IMR-90 (cell line): ENCODE data around the gene PLXNA3.

Experiments used
- BHLHE40 ChIP-seq: fragments of 150-350 bp; IDR thresholded peaks from 2 replicates; pipeline ENCODE4 v1.6.1; 2016; ENCODE audit warnings: mild to moderate bottlenecking, low read depth, low read length
- CHD1 ChIP-seq: IDR thresholded peaks from 2 replicates; pipeline ENCODE4 v1.6.1; 2012; ENCODE audit warnings: low read depth, low read length, improper control_type of control experiment
- CTCF ChIP-seq: conservative IDR thresholded peaks from 2 replicates; pipeline ENCODE4 v1.5.1; 2012; ENCODE audit warnings: mild to moderate bottlenecking, low read depth, low read length, improper control_type of control experiment
- ELK1 ChIP-seq: fragments of 150-350 bp; IDR thresholded peaks from 2 replicates; pipeline ENCODE4 v1.6.1; 2016; ENCODE audit warnings: low read depth, mild to moderate bottlenecking, low read length, moderate library complexity, borderline replicate concordance
- FOS ChIP-seq: fragments of 150-350 bp; IDR thresholded peaks from 2 replicates; pipeline ENCODE4 v1.6.1; 2016; ENCODE audit warnings: low read depth, low read length
- MAFK ChIP-seq: IDR thresholded peaks from 2 replicates; pipeline ENCODE4 v1.6.1; 2012; ENCODE audit warnings: low read depth, low read length, improper control_type of control experiment
- MAZ ChIP-seq: IDR thresholded peaks from 2 replicates; pipeline ENCODE4 v1.6.1; 2012; ENCODE audit warnings: low read depth, mild to moderate bottlenecking, low read length, improper control_type of control experiment, moderate library complexity, borderline replicate concordance
- MXI1 ChIP-seq: IDR thresholded peaks from 2 replicates; pipeline ENCODE4 v1.6.1; 2012; ENCODE audit warnings: low read depth, mild to moderate bottlenecking, low read length, moderate library complexity, borderline replicate concordance
- POLR2A ChIP-seq: IDR thresholded peaks from 2 replicates; pipeline ENCODE4 v1.6.1; 2012; ENCODE audit warnings: mild to moderate bottlenecking, low read depth, low read length
- RAD21 ChIP-seq: IDR thresholded peaks from 2 replicates; pipeline ENCODE4 v1.6.1; 2012; ENCODE audit warnings: low read length, improper control_type of control experiment
- RCOR1 ChIP-seq: IDR thresholded peaks from 2 replicates; pipeline ENCODE4 v1.6.1; 2012; ENCODE audit warnings: mild to moderate bottlenecking, low read length, improper control_type of control experiment; ENCODE audit not compliant: insufficient replicate concordance
- RFX5 ChIP-seq: IDR thresholded peaks from 2 replicates; pipeline ENCODE4 v1.8.0; 2012; ENCODE audit warnings: low read depth, mild to moderate bottlenecking, low read length, moderate library complexity
- SMC3 ChIP-seq: fragments of 150-350 bp; IDR thresholded peaks from 2 replicates; pipeline ENCODE4 v1.6.1; 2016; ENCODE audit warnings: low read depth, mild to moderate bottlenecking, antibody characterized with exemption, low read length, moderate library complexity
- USF2 ChIP-seq: fragments of 150-350 bp; IDR thresholded peaks from 2 replicates; pipeline ENCODE4 v1.6.1; 2017; ENCODE audit warnings: mild to moderate bottlenecking, antibody characterized with exemption, low read length, low read depth

GRCh38 chrX:154465601-154466000 is 7.5 kb downstream of the PLXNA3 start:
- no peak for TF ChIP-seq RAD21
- no peak for TF ChIP-seq RFX5
- TF ChIP-seq CTCF = no peak
- TF ChIP-seq POLR2A = no peak
- no peak for TF ChIP-seq FOS
- TF ChIP-seq MAZ = no peak
- no peak for TF ChIP-seq RCOR1
- no peak for TF ChIP-seq USF2
- no peak for TF ChIP-seq ELK1
- TF ChIP-seq CHD1 = no peak
- no peak for TF ChIP-seq SMC3
- TF ChIP-seq MXI1 = no peak
- TF ChIP-seq BHLHE40 = no peak
- no peak for TF ChIP-seq MAFK
